Uterus (tissue), 2 donors: Measurements from ENCODE around the gene RBBP8NL.

Source experiments
- CTCF ChIP-seq, 4 experiments: fragments of 200-600 bp in 2 of 4; fragments of 450-650 bp in 2 of 4; sonication (generic) in 2 of 4; IDR thresholded peaks; one replicate each; pipeline ENCODE4 v1.5.1; 2016 to 2019; ENCODE audit warnings: antibody characterized with exemption in 4 of 4, mild to moderate bottlenecking in 2 of 4, moderate library complexity in 1 of 4
- POLR2A ChIP-seq, 2 donors: fragments of 450-650 bp; IDR thresholded peaks; one replicate each; pipeline ENCODE4 v1.6.1; 2016; ENCODE audit warnings: antibody characterized with exemption in 2 of 2, mild to moderate bottlenecking in 1 of 2, moderate library complexity in 1 of 2

DNA sequence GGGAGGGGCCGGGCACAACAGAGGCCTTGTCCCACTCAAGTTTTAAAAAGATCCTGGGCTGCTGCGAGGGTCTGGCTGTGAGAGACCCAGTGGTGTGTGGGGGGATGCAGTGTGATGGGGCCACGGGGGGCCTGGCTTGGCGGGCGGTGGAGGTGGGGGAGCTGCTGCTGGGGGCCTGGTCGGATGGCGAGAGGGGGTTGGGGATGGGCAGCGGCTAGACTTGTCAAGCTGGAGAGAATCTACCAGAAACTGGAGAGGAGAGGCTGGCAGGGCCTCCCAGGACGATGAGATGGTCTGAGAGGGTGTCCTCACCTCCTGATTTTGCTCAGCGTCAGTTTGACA, 35.3 kb downstream of the RBBP8NL start:
- TF ChIP-seq CTCF (IDR thresholded peaks at IDR 0.05) (no peak), POLR2A (IDR thresholded peaks at IDR 0.05) (no peak)
